ENCODE data around the gene CD44.

CD44 gene

DNA sequence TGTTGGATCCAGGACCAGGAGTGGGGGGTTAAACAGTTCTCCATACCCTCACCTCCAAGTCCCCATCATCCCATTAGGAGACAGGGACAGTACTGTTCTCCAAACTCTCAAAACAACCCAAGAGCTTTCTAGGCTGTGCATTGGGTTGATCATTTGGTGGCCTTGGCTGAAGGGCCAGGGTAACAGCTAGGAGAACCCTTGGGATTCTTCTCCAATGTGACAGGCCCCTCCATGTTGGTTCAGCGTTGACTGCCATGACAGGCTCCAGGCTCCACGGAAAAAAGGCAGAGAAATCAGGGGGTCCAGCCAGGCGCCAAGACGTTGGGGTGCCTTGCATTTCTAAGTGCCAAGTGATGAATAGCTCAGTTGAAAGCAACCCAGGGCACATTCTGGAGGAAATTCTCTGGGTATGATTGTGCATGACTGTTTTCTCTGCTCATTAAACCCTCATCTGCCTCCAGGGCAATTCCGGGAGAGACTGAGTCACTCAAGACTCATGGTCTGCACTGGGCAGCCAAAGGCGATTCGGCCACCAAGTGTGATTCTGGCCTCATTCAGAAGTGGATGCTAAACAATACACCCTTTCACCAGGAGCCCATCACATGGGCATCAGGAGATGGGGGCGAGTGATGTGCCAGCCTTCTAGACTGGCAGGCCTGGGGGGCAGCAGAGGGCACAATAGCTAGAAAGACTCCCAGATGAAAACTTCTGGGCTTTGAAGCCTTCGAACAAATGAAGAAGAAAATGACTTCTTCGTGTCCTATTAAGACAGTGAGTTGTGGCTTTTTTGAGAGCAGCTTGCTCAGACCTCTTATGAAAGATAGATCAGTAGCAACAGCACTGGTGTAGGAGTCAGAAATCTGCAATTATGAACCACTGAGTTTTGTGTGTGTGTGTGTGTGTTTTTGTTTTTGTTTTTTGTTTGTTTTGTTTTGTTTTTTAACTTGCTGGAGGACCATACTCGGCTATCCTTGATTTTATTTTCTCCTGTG is 27.7 kb downstream of the CD44 start:
- DNase-seq (ENCODE audit: low read depth, low spot score): peak; percentile 93
- in situ Hi-C loops (cut with HindIII; ENCODE audit: low sequenced_read_pairs): no loop called here
- TF ChIP-seq, protein P1, sequence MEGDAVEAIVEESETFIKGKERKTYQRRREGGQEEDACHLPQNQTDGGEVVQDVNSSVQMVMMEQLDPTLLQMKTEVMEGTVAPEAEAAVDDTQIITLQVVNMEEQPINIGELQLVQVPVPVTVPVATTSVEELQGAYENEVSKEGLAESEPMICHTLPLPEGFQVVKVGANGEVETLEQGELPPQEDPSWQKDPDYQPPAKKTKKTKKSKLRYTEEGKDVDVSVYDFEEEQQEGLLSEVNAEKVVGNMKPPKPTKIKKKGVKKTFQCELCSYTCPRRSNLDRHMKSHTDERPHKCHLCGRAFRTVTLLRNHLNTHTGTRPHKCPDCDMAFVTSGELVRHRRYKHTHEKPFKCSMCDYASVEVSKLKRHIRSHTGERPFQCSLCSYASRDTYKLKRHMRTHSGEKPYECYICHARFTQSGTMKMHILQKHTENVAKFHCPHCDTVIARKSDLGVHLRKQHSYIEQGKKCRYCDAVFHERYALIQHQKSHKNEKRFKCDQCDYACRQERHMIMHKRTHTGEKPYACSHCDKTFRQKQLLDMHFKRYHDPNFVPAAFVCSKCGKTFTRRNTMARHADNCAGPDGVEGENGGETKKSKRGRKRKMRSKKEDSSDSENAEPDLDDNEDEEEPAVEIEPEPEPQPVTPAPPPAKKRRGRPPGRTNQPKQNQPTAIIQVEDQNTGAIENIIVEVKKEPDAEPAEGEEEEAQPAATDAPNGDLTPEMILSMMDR (IDR thresholded peaks at IDR 0.05; ENCODE audit: low read depth, low read length): no peak
- no peak overlapping the region for H3K4me3 ChIP-seq (ENCODE audit: low read depth, low read length)

DNA sequence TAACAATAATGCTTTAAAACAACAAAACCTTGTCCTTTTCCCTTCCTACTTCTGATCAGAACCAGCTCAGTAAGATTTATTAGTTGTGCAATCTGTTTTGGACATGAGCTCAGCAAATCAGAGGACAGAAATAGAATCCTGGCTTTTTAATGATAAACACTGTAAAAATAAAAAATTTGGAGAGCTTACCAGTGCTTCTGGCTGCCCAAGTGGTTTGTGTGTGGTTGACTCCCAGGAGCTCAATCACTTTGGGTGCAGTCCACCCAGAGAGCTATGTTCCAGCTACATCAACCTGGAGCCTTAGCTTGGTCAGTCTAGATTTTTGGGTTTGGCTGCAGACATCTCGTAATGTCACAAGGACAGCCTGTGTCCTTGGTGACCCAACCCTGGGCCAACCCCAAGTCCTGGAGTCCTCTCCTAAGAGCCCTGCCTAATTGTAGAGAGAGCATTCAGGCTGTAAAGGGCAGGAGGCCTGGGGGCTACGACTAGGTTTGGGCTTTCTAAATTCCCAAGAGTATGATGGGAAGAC is 28.5 kb downstream of the CD44 start:
- in situ Hi-C loops (cut with HindIII; ENCODE audit: low sequenced_read_pairs): no loop called here
- H3K4me3 ChIP-seq (ENCODE audit: low read depth, low read length): no peak overlapping the region
- TF ChIP-seq, protein P1 (IDR thresholded peaks at IDR 0.05; ENCODE audit: low read depth, low read length): no peak
- no peak for DNase-seq (ENCODE audit: low read depth, low spot score)

DNA sequence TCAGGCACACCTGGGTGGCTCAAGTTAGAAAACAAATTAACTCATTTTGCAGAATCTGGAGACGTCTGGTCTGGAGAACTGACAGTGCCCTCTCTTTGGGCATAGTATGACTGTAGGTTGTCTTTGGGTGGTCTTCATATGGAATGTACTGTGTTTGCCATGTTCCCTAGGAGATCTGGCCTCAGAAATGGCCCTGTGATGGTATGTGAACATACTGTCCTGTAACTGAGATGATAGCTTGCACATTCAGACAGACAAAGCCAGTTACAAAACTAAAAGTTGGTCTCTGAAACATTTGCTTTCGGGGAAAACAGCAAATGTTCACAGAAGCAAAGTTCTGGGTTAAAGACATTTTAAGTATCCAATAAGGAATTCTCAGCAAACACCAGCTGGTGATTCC is 29.7 kb downstream of the CD44 start:
- in situ Hi-C loops (cut with HindIII; ENCODE audit: low sequenced_read_pairs): no loop called here
- TF ChIP-seq, protein P1 (IDR thresholded peaks at IDR 0.05; ENCODE audit: low read depth, low read length): no peak
- H3K4me3 ChIP-seq (ENCODE audit: low read depth, low read length): no peak overlapping the region
- no peak for DNase-seq (ENCODE audit: low read depth, low spot score)

DNA sequence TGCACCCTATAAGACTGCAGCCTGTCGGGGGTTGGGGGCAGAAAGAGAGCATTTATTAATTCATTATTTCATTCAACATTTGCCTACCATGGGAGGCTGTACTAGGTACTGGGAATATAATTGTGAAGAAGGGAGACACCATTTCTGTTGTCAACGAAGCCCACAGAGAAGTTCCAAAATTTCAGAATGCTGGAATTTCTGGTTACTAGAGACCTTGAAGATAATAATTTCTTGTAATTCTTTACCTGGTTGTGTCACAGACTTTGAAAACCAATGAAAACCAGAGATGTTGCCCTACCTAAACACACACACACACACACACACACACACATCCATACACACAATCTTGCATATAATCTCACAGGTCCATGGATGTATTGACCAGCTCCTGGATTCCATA is 30.1 kb downstream of the CD44 start:
- in situ Hi-C loops (cut with HindIII; ENCODE audit: low sequenced_read_pairs): no loop called here
- TF ChIP-seq, protein P1 (IDR thresholded peaks at IDR 0.05; ENCODE audit: low read depth, low read length): no peak

DNA sequence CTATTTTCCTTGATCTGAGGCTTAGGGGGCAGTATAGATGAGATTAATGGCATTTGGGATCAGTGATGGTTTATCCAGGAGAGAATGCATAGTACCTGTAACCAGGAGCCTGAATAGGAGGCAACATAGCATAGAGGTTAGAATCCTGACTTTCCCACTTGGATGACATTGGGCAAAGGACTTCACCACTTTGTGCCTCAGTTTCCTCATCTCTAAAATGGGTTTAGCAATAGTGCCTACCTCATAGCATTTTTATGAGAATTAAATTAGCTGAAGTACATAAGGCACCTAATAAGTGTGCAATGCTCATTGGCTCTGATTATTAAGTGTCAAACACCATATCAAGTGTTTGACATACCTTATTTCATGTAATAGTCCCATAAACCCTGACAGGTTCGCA is 30.8 kb downstream of the CD44 start:
- in situ Hi-C loops (cut with HindIII; ENCODE audit: low sequenced_read_pairs): no loop called here
- no peak for DNase-seq (ENCODE audit: low read depth, low spot score)
- TF ChIP-seq, protein P1 (IDR thresholded peaks at IDR 0.05; ENCODE audit: low read depth, low read length): no peak
- no peak overlapping the region for H3K4me3 ChIP-seq (ENCODE audit: low read depth, low read length)

More for the DNA sequence above, 30.1 kb downstream of the CD44 start:
- no peak overlapping the region for H3K4me3 ChIP-seq (ENCODE audit: low read depth, low read length)
- no peak for DNase-seq (ENCODE audit: low read depth, low spot score)

DNA sequence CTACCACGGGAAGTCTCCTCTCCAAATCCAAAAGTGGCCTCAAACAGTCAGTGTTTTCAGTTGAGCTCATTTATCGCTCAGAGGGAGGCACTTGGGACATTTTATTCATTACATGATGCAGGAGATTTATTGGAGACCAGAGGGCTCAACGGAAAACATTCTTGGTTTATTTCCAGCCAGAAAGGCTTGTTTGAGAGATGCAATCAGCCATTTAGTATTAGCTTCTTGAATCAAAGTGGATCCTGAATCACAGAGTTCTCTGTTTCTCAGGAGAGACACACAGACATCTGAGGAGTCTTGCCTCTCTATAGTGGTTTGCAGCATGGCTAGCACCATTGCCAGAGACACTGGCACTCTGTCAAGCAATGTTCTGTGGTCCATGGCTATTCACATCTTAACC is 31.5 kb downstream of the CD44 start:
- TF ChIP-seq, protein P1 (IDR thresholded peaks at IDR 0.05; ENCODE audit: low read depth, low read length): no peak
- in situ Hi-C loops (cut with HindIII; ENCODE audit: low sequenced_read_pairs): no loop called here
- H3K4me3 ChIP-seq (ENCODE audit: low read depth, low read length): no peak overlapping the region
- peak; percentile 64 for DNase-seq (ENCODE audit: low read depth, low spot score)
